ENCODE measurements around the gene GDPD5. TPM values are rescaled to one million over a fixed set of nuclear protein-coding genes. Genes with fewer than 3 reads are reported as not detected.
"Not testable (repeated sequence)": the region's sequence is repeated elsewhere in the genome, so short reads cannot be mapped to it uniquely, and the experiment has no call there.

The GDPD5 gene
- total RNA-seq, 1 donor from 2014 or later: 4.4 TPM

DNA sequence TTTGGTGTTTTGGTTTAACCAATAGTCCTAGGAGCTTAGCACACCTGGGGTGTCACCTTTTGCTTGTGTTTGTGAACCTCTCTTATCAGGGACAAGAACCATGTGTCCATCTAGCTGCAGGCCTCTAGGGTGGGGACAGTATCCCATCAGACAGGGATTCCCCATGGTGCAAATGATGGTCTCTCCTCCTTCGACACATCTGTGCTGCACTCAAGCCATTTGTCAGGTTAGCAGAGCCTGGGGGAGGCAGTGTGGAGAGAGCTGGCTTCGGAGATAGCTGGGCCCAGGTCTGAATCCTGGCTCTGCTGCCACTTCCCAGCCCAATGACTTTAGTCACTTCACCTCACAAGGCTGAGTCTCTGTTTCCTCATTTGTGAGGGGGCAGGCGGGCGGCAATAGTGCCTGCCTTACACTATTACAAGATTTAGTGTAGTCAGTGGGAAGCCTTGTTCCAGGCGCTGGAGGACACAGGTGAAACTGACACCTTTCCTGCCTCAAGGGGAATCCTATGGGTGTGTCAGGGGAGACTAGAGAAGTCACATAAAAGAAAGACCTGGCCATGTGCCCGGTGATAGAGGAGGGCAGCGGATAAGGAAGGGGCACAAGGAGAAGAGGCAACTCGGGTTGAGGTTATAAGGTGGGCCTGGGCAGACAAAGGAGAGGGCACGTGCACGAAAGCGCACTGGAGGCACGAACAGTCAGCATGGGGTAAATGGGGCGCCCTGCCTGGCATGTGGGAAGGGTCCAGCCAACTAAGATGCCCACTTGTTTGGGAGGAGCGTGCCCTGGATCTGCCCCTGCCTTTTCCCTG lies 105.3 kb downstream of the GDPD5 start:
- Histone ChIP-seq H3K27ac (replicated peaks) (no peak overlapping the region), H3K27me3 (ENCODE audit: low read depth) (no peaks in the 10 kb centered on the region), H3K9me3 (replicated peaks) (no peaks in the 10 kb centered on the region), H3K36me3 (peaks cover 18% of the 10 kb centered on the region), H3K4me3 (no peak overlapping the region), H3K4me1 (peaks cover 24% of the 10 kb centered on the region)
- no peak for DNase-seq
- intact Hi-C loops (cut with micrococcal nuclease): no loop called here
- TF ChIP-seq, protein P1, sequence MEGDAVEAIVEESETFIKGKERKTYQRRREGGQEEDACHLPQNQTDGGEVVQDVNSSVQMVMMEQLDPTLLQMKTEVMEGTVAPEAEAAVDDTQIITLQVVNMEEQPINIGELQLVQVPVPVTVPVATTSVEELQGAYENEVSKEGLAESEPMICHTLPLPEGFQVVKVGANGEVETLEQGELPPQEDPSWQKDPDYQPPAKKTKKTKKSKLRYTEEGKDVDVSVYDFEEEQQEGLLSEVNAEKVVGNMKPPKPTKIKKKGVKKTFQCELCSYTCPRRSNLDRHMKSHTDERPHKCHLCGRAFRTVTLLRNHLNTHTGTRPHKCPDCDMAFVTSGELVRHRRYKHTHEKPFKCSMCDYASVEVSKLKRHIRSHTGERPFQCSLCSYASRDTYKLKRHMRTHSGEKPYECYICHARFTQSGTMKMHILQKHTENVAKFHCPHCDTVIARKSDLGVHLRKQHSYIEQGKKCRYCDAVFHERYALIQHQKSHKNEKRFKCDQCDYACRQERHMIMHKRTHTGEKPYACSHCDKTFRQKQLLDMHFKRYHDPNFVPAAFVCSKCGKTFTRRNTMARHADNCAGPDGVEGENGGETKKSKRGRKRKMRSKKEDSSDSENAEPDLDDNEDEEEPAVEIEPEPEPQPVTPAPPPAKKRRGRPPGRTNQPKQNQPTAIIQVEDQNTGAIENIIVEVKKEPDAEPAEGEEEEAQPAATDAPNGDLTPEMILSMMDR (IDR thresholded peaks at IDR 0.05; ENCODE audit: borderline replicate concordance): no peak

DNA sequence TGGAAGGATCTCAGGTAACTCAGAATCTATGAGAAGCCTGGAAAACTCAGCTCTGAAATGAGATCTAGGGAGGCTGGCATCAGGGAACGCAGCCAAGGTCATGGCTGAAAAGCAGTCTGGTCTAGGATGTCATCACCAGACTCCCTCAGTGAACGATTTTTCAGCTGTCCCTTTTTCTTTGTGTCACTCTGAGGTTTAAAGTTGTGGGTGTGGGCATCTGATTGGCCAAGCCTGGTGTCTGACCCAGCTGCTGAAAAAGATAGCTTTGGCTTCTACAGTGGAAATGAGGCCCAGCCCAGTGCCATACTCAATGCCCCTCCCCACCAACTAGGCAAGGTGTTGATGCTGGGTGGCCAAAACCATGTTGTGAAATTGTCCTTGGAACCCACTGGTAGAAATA lies 111.9 kb downstream of the GDPD5 start:
- H3K27ac ChIP-seq (replicated peaks): no peak overlapping the region
- intact Hi-C loops (cut with micrococcal nuclease): no loop called here

DNA sequence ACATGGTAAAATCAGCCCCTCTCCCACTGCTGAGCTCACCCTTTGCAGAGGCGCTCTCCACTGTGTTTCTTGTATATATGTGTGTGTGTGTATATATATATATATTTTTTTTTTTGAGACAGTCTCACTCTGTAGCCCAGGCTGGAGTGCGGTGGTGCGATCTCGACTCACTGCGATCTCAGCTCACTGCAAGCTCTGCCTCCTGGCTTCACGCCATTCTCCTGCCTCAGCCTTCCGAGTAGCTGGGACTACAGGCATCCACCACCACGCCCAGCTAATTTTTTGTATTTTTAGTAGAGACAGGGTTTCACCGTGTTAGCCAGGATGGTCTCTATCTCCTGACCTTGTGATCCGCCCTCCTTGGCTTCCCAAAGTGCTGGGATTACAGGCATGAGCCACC lies 112.6 kb downstream of the GDPD5 start:
- H3K27ac ChIP-seq (replicated peaks); H3K9me3 ChIP-seq (replicated peaks); H3K27me3 ChIP-seq (ENCODE audit: low read depth); intact Hi-C loops (cut with micrococcal nuclease); DNase-seq; H3K4me3 ChIP-seq: not testable (repeated sequence)
- peaks cover 11% of the 10 kb centered on the region for H3K4me1 ChIP-seq
- H3K36me3 ChIP-seq: peaks cover 35% of the 10 kb centered on the region

More for the DNA sequence above, 111.9 kb downstream of the GDPD5 start:
- Histone ChIP-seq H3K4me1 (peaks cover 10% of the 10 kb centered on the region), H3K4me3 (no peak overlapping the region), H3K27me3 (ENCODE audit: low read depth) (no peaks in the 10 kb centered on the region), H3K9me3 (replicated peaks) (no peaks in the 10 kb centered on the region), H3K36me3 (peaks cover 29% of the 10 kb centered on the region)
- TF ChIP-seq, protein P1 (IDR thresholded peaks at IDR 0.05; ENCODE audit: borderline replicate concordance): no peak
- no peak for DNase-seq

DNA sequence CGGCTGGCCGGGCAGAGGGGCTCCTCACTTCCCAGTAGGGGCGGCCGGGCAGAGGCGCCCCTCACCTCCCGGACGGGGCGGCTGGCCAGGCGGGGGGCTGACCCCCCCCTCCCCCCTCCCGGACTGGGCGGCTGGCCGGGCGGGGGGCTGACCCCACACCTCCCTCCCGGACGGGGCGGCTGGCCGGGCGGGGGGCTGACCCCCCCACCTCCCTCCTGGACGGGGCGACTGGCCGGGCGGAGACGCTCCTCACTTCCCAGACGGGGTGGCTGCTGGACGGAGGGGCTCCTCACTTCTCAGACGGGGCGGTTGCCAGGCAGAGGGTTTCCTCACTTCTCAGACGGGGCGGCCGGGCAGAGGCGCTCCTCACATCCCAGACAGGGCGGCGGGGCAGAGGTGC lies 115.8 kb downstream of the GDPD5 start:
- H3K4me1 ChIP-seq; intact Hi-C loops (cut with micrococcal nuclease); DNase-seq; H3K27ac ChIP-seq (replicated peaks); H3K27me3 ChIP-seq (ENCODE audit: low read depth); H3K4me3 ChIP-seq; H3K9me3 ChIP-seq (replicated peaks): not testable (repeated sequence)
- peaks cover 54% of the 10 kb centered on the region for H3K36me3 ChIP-seq

DNA sequence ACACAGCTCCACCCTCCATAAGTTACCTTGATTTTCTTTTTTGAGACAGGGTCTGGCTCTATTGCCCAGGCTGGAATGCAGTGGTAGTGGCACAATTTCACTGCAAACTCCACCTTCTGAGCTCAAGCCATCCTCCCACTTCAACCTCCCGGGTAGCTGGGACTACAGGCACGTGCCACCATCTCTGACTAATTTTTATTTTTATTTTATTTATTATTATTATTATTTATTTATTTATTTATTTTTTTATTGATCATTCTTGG lies 116.9 kb downstream of the GDPD5 start:
- DNase-seq: no peak
- intact Hi-C loops (cut with micrococcal nuclease): no loop called here

DNA sequence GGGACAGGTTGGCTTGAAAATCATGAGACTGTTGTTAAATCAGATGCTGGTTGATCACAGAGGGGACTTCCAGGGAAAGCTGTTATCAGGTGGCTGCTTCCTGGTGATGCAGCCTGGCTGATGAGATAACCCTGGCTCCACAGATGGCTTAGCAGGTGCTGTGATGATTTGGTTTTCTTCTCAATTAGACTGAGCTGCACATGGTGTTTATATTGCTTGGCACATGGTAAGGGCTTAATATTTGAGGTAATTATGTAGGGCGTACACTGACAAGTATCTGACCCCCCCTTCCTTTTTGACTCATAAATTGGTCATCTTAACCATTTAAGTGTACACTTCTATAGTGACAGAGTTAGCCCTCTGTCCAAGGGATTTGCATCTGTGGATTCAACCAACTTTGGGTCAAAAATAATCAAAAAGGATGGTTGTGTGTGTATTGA lies 119.4 kb downstream of the GDPD5 start:
- Histone ChIP-seq H3K27me3 (ENCODE audit: low read depth) (no peaks in the 10 kb centered on the region), H3K4me3 (no peak overlapping the region), H3K4me1 (peaks cover 26% of the 10 kb centered on the region), H3K27ac (replicated peaks) (no peak overlapping the region), H3K36me3 (peaks cover 66% of the 10 kb centered on the region), H3K9me3 (replicated peaks) (no peaks in the 10 kb centered on the region)
- TF ChIP-seq, protein P1 (IDR thresholded peaks at IDR 0.05; ENCODE audit: borderline replicate concordance): no peak
- intact Hi-C loops (cut with micrococcal nuclease): no loop called here
- no peak for DNase-seq

More for the DNA sequence above, 116.9 kb downstream of the GDPD5 start:
- TF ChIP-seq, protein P1 (IDR thresholded peaks at IDR 0.05; ENCODE audit: borderline replicate concordance): no peak
- Histone ChIP-seq H3K27me3 (ENCODE audit: low read depth) (no peaks in the 10 kb centered on the region), H3K27ac (replicated peaks) (no peak overlapping the region), H3K4me1 (peaks cover 9% of the 10 kb centered on the region), H3K4me3 (no peak overlapping the region), H3K36me3 (peaks cover 54% of the 10 kb centered on the region), H3K9me3 (replicated peaks) (no peaks in the 10 kb centered on the region)
